GM21619 (cell line): ENCODE results near the gene FOXN3.

Experiments
- ATAC-seq: cut with Tn5 transposase; IDR thresholded peaks from one replicate; pipeline ENCODE4 v1.9.1; 2021; ENCODE audit not compliant: unreplicated experiment

The FOXN3 gene

GRCh38 chr14:89143595-89143994 is 273.4 kb downstream of the FOXN3 start:
- ATAC-seq, result no peak

DNA sequence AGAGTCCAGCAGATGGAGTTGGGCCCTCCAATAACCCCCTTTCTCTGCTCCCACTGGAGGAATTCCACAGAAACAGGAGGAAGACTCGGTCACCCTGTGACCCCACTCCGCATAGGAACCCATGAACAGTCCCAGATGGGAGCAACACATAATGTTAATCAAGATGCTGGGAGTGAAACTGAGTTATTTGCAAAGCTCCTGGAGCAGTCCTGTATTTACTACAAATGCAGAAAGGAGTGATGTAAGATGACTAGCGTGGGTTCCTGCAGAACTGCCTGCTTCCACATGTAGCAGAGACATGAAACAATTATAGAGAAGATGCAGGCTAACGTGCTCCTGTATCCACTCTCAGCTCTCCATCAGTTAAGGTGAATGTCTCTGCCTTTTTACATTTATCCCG is 274.7 kb downstream of the FOXN3 start:
- no peak for ATAC-seq

DNA sequence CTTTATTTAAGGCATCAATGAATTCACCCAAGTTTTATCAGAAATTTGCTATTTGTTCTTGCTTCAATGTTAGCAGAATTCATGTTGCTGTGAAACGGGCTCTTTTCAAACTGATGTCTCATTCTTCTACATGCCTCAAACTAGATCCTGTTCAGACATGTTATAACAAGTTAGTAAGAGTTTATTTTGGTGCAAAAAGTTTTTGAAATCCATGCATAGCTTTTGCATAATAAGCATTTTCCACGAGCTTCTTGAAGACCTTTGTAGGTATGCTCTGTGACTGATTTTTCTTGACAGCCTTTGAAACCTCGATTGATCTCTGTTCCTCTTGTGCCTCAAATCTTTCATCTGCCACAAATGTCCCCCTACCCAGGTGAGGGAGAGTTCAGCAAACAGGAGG is 275.2 kb downstream of the FOXN3 start:
- ATAC-seq, result no peak

DNA sequence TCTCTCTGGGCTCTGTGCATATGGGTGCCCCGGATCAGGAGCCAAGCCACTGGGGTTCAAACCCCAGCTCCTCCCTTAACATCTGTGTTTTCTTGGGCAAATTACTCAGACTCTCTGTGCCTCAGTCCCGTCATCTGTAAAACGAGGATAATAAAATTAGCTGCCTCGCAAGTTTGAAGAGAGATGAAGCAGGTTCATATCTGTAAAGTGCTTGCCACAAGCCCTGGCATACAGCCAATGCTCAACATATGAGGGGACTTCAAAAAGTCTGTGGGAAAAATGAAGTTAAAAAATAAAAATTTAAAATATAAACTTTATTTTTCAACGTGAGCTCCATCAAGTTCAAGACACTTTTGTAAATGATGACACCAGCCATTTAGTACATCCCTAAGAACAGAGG is 276.7 kb downstream of the FOXN3 start:
- ATAC-seq, result no peak

GRCh38 chr14:89139404-89140247 is 277.4 kb downstream of the FOXN3 start:
- ATAC-seq, result no peak

DNA sequence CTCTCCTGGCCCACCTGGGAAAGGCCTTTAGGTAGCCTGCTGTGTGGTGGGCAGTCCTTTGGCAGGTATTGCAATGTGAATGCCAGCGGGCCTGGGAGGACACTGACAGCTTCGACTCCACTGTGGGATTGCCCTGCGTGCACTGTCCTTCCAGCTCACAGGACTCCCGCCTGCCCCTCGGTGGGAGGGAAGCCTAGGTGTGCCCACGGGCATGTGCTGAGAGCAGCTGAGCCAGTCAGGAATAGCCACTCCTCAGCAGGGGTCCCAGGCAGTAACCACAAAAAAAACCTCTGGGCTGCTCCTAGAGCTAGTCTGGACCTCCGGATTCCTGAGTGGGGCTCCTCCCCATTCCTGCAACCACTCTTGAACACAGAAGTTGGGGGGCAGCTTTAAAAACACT is 278.2 kb downstream of the FOXN3 start:
- no peak for ATAC-seq

- ATAC-seq, result no peak
These were observed 279.4 kb downstream of the FOXN3 start for GRCh38 chr14:89137526-89138163.

GRCh38 chr14:89136587-89136986 is 280.4 kb downstream of the FOXN3 start:
- ATAC-seq, result no peak

DNA sequence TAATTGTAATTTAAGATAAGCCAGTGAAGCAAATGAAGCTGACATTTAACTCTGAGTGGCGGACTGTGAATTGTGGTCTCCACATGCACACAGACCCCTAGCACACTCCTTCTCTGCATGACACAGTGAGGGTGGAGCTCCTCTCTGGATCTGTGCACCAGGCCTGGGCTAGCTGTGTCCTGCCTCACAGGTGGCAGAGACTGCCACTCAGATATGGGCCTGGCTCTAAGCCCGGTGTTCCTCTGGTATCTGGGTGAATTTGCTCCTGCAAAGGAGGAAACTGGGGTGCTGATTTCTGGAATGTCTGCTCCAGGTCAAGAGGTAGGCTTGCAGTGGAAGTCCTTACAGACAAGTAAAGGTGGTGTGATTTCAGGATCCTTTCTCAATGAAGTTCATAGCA is 282.4 kb downstream of the FOXN3 start:
- no peak for ATAC-seq

DNA sequence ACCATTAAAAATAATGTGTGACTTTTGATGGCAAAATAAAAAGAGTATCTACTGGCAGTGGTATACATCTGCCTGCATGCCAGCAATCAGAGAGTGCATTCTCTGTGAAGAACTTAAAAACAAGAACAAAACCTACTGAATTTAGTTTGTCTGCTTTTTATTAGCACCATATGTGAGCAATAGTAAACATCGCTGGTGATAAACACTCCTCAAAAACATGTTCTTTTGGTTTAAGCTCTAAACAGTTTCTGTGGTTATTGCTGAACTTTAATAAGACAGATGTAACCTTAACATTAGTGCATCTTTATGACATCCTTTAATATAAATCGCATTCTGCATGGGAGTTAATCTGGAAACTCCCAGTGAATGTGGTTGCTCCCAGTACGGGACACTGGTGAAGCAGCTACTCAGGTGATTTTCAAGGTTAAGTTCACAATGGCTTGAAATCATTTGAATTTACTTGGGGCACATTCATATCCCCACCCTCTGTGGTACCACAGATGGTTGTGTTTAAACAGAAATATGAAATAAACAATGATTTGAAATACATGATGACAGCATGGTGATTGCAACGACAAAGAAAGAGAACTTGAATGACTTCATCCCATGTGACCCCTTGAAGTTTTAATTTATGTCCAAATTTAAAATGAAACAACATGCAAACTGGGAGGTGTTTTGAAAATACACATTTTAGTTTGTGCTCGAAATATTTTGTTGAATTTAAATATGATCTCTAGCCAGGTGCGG is 285.9 kb downstream of the FOXN3 start:
- no peak for ATAC-seq

DNA sequence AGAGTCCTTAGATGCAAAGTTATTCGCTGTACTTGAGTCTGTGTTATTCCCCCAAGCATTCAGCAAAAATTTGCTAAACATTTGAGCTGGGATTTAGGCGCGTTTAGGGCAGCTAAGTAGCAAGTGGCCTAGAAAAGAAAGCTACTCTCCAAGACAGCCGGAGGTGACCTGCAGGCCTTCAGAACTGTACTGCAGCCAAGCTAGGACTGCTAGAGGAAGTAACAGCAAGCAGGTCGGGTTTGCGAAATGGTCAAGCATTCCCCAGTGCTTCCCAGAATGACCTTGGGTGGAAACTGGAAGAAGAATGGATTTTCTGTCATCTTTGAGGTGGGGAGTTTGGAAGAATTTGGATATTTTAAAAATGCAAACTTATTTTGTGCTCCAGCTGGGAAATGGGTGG is 287.5 kb downstream of the FOXN3 start:
- ATAC-seq, result no peak

DNA sequence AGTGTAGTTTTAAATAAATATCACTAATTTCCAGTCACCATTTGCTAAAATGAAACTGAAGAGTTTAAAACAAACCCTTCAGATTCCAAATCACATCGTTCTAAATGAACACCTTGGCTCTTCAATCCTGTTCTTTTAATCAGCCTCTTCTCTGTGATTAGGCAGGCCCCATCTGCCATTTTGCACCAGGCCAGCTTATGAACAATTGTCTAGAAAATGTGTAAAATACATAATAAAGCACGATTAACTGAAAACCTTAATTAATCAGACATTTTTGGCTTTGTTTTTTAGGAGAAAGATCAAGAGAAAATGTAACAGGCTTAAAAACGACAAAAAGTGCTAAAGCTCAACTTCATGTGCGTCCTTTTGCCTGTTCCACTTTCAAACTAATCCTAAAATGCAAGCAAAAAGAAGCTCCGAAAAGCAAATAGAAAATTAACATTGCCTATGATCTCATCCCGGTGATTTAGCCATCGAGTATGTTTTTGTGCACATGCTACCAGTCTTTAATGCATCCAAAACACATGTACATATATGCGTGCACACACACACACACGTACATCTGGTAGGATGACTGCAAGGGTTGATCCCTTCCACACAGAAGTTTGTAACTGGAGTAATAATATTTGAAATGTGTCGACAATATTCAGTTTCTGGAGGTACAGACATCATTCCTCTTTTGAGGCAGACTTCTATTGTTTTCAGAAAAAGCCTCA is 288.6 kb downstream of the FOXN3 start:
- ATAC-seq, result no peak

GRCh38 chr14:89126461-89126860 is 290.6 kb downstream of the FOXN3 start:
- ATAC-seq, result no peak

DNA sequence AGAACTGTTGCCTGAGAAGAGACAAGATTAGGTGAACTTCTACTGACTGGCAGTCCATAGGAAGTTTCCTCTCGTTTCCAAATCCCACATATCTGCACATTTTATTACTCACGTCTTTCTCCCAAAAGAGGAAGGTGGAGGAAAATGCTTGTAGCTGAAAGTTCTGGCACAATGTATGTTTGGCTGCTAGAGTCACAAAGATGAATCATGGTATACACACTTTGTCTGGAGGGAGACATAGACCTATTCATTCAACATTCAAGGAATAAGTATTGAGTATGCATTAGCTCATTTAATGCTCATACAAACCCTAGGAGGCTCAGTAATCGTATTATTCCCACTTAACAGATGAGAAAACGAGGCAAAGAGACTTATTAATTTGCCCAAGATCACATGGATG is 291.8 kb downstream of the FOXN3 start:
- ATAC-seq, result no peak

DNA sequence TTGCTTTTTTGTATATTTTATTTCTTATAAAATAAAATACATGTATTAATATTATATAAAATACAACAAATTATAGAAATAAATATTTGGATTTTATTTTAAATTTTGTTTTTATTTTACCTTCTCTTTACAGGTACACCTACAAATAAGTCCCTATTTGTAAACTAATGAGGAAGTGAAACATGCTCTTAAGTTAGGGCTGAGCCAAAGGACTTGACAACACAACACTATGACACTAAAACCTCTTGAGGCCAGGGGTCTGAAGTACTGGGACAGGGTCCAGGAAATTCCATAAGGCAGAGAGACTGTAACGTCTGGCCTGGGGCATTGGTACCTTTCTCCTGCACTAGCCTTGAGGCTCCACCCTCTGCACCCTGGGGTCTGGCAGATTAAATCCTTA is 293.2 kb downstream of the FOXN3 start:
- ATAC-seq, result no peak

- ATAC-seq, result no peak
These were observed 293.8 kb downstream of the FOXN3 start for GRCh38 chr14:89123215-89123614.

DNA sequence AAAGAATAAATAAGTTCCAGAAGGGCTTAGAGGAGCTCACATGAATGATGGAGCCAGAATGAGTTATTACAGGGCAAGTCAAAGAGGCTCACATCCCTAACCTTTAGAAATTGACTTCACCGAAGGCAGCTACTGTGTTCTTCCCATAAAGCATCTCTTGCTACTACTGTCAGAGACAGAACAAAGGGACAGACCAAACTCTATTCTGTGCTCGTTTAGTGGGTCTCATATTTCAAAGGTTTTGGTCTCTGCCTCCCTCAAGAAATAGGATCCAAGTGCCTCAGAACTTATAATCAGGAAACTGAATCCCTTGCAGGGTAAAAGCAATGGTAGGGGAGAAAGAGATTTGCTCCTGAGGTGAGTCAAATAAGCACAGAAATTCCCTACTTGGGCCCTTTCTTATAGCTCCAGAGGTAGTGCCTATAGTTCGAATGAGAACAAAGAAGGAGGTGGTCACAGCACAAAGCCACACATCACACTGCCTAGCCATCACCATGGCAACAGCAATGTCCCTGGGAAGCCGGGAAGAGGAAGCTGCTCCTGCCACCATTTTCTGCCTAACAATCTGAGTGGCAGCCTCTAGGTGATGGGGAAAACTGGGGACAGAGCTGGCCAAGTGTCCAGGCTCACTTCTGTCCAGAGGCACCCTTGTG is 294.9 kb downstream of the FOXN3 start:
- ATAC-seq, result no peak

GRCh38 chr14:89117012-89117411 is 300.0 kb downstream of the FOXN3 start:
- ATAC-seq, result no peak

GRCh38 chr14:89114109-89114508 is 302.9 kb downstream of the FOXN3 start:
- no peak for ATAC-seq

DNA sequence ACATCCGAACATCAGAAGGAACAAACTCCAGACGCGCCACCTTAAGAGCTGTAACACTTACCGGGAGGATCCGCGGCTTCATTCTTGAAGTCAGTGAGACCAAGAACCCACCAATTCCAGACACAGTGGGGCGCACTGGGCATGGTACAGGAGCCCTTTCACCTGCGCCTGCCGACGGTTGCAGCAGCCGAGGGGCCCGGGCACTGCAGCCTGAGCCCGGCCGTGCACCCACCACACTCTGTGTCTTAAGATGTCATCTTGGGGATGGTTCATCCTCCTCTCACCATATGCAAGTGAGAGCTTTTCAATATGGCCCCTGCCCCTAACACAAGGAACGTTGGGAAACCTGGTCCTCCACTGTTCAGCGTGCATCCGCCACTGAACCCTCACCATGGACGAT is 304.3 kb downstream of the FOXN3 start:
- ATAC-seq, result no peak
